ENCODE results near the gene NES. TPM values are rescaled to one million over a fixed set of nuclear protein-coding genes. Genes with fewer than 3 reads are reported as not detected.

NES gene
- polyA plus RNA-seq, 2 of the 4 experiments (the other 2 are of a cell fraction): 0.57 to 2.1 TPM

- no peak for TF ChIP-seq REST (IDR thresholded peaks at IDR 0.05)
- TF ChIP-seq CBX8 (IDR thresholded peaks at IDR 0.05): no peak
- peak; percentile 50; the same call in 1 of the 2 replicates for TF ChIP-seq E2F6 (IDR thresholded peaks at IDR 0.05; ENCODE audit: borderline replicate concordance, low read depth)
- TF ChIP-seq KDM5A (IDR thresholded peaks at IDR 0.05): no peak
- TF ChIP-seq FOSL2 (IDR thresholded peaks at IDR 0.05): peak; percentile 78
- peak; percentile 96 for TF ChIP-seq FOSL2 (CRISPR knock-in tag; IDR thresholded peaks at IDR 0.05)
- TF ChIP-seq HMGXB4 (CRISPR knock-in tag; IDR thresholded peaks at IDR 0.05; ENCODE audit: borderline replicate concordance): no peak
- TF ChIP-seq NFE2L2 (conservative IDR thresholded peaks at IDR 0.05; ENCODE audit: low read length): no peak
- TF ChIP-seq ZFP36 (IDR thresholded peaks at IDR 0.05; ENCODE audit: borderline replicate concordance, partially characterized antibody): no peak
- peak; percentile 81; the same call in 1 of the 2 replicates for TF ChIP-seq TFCP2L1 (CRISPR knock-in tag; IDR thresholded peaks at IDR 0.05)
- no peak for TF ChIP-seq CHD4 (IDR thresholded peaks at IDR 0.05; ENCODE audit: borderline replicate concordance)
- TF ChIP-seq ZNF302 (CRISPR knock-in tag; IDR thresholded peaks at IDR 0.05): no peak
- 0 out of 2 replicates have a peak, but pooled peaks have one; percentile 57 for TF ChIP-seq HOXB5 (CRISPR knock-in tag; IDR thresholded peaks at IDR 0.05)
- TF ChIP-seq HES2 (IDR thresholded peaks at IDR 0.05): no peak
- no peak for TF ChIP-seq PHF8 (IDR thresholded peaks at IDR 0.05; ENCODE audit: borderline replicate concordance, low read depth)
- peak; percentile 67 for TF ChIP-seq GATA3 (IDR thresholded peaks at IDR 0.05; ENCODE audit: borderline replicate concordance)
- peak; percentile 24; the same call in 1 of the 2 replicates for TF ChIP-seq RARB (CRISPR knock-in tag; IDR thresholded peaks at IDR 0.05)
- TF ChIP-seq USF2 (IDR thresholded peaks at IDR 0.05): peak; percentile 45; the same call in 1 of the 2 replicates
- TF ChIP-seq MYC (IDR thresholded peaks at IDR 0.05; ENCODE audit: borderline replicate concordance, low read length): peak; percentile 87; the same call in 1 of the 2 replicates
- TF ChIP-seq ESRRA (IDR thresholded peaks at IDR 0.05; ENCODE audit: borderline replicate concordance, low read length): peak; percentile 57; the same call in 1 of the 2 replicates
- peak; percentile 93 for TF ChIP-seq MAX (IDR thresholded peaks at IDR 0.05)
- no peak for TF ChIP-seq CHD2 (IDR thresholded peaks at IDR 0.05; ENCODE audit: low read length, partially characterized antibody)
- TF ChIP-seq JUNB (IDR thresholded peaks at IDR 0.05): peak; percentile 71
- peak; percentile 89 for TF ChIP-seq TP53 (CRISPR knock-in tag; IDR thresholded peaks at IDR 0.05)
Measured at GRCh38 chr1:156659988-156660751, 17.0 kb downstream of the NES start (continued).

Data from A549 (cell line).